ENCODE results near the gene LRRC75B.

The LRRC75B gene

GRCh38 chr22:24565077-24565476 lies 27.8 kb downstream of the LRRC75B start:
- DNase-seq (ENCODE audit: low read depth): no peak
- TF ChIP-seq CTCF (IDR thresholded peaks at IDR 0.05; ENCODE audit: insufficient read depth, low read depth, low read length, missing control alignments): no peak
- H3K4me3 ChIP-seq (ENCODE audit: low read length): no peak overlapping the region

- no peak for TF ChIP-seq CTCF (IDR thresholded peaks at IDR 0.05; ENCODE audit: insufficient read depth, low read depth, low read length, missing control alignments)
- H3K4me3 ChIP-seq (ENCODE audit: low read length): no peak overlapping the region
- no peak for DNase-seq (ENCODE audit: low read depth)
These were observed 28.4 kb downstream of the LRRC75B start for GRCh38 chr22:24564376-24565058.

- no peak for TF ChIP-seq CTCF (IDR thresholded peaks at IDR 0.05; ENCODE audit: insufficient read depth, low read depth, low read length, missing control alignments)
- no peak for DNase-seq (ENCODE audit: low read depth)
- H3K4me3 ChIP-seq (ENCODE audit: low read length): no peak overlapping the region
These were observed 29.6 kb downstream of the LRRC75B start for GRCh38 chr22:24563246-24563645.

- H3K4me3 ChIP-seq (ENCODE audit: low read length): no peak overlapping the region
- no peak for DNase-seq (ENCODE audit: low read depth)
- TF ChIP-seq CTCF (IDR thresholded peaks at IDR 0.05; ENCODE audit: insufficient read depth, low read depth, low read length, missing control alignments): no peak
These were observed 33.4 kb downstream of the LRRC75B start for GRCh38 chr22:24559471-24559870.

- TF ChIP-seq CTCF (IDR thresholded peaks at IDR 0.05; ENCODE audit: insufficient read depth, low read depth, low read length, missing control alignments): peak; percentile 34
- peak within 1 kb of the TSS; percentile 100 for H3K4me3 ChIP-seq (ENCODE audit: low read length)
- peak; percentile 99 for DNase-seq (ENCODE audit: low read depth)
These were observed 37.5 kb downstream of the LRRC75B start, which contains the start of gene SNRPD3 for GRCh38 chr22:24555165-24556039. Gene SNRPD3, plus strand, starts transcription at chr22:24555999. Its CDS starts 1,676 bp downstream, at chr22:24557675.

- DNase-seq (ENCODE audit: low read depth): peak; percentile 27
- TF ChIP-seq CTCF (IDR thresholded peaks at IDR 0.05; ENCODE audit: insufficient read depth, low read depth, low read length, missing control alignments): no peak
- H3K4me3 ChIP-seq (ENCODE audit: low read length): peak within 1 kb of the TSS; percentile 100
These were observed 38.3 kb downstream of the LRRC75B start, which contains the start of gene GUCD1 for GRCh38 chr22:24554313-24555164. Gene GUCD1, minus strand, starts transcription at chr22:24555138. Its CDS starts 147 bp downstream, at chr22:24554991.
